ENCODE data around the gene ACBD7. TPM values are rescaled to one million over a fixed set of nuclear protein-coding genes. Genes with fewer than 3 reads are reported as not detected.

Gene ACBD7
- not detected for total RNA-seq
- long read RNA-seq: 0 reads

- intact Hi-C loops (cut with DNase I): no loop called here
- peak; percentile 83 for DNase-seq (ENCODE audit: low spot score)
These were observed at the start of gene ACBD7 for GRCh38 chr10:15088428-15089261. TSS of gene ACBD7 (minus strand) at chr10:15088776. CDS start at chr10:15088728, 48 bp downstream.

- intact Hi-C loops (cut with DNase I): no loop called here
- DNase-seq (ENCODE audit: low spot score): no peak
These were observed 49.1 kb upstream of the ACBD7 start for GRCh38 chr10:15137636-15138035.

GRCh38 chr10:15137036-15137359, 48.4 kb upstream of the ACBD7 start:
- no peak for DNase-seq (ENCODE audit: low spot score)
- intact Hi-C loops (cut with DNase I): no loop called here

- no peak for DNase-seq (ENCODE audit: low spot score)
- intact Hi-C loops (cut with DNase I): no loop called here
These were observed 47.8 kb upstream of the ACBD7 start for GRCh38 chr10:15136129-15137035.

- intact Hi-C loops (cut with DNase I): no loop called here
- no peak for DNase-seq (ENCODE audit: low spot score)
These were observed 42.8 kb upstream of the ACBD7 start for GRCh38 chr10:15131330-15131729.

GRCh38 chr10:15124908-15125307, 36.3 kb upstream of the ACBD7 start:
- DNase-seq (ENCODE audit: low spot score): no peak
- intact Hi-C loops (cut with DNase I): no loop called here

GRCh38 chr10:15124190-15124589, 35.6 kb upstream of the ACBD7 start:
- no peak for DNase-seq (ENCODE audit: low spot score)
- intact Hi-C loops (cut with DNase I): no loop called here

GRCh38 chr10:15123749-15124184, 35.2 kb upstream of the ACBD7 start:
- DNase-seq (ENCODE audit: low spot score): no peak
- intact Hi-C loops (cut with DNase I): no loop called here

GRCh38 chr10:15122477-15123030, 34.0 kb upstream of the ACBD7 start:
- no peak for DNase-seq (ENCODE audit: low spot score)
- intact Hi-C loops (cut with DNase I): no loop called here

GRCh38 chr10:15121707-15122106, 33.1 kb upstream of the ACBD7 start:
- intact Hi-C loops (cut with DNase I): no loop called here
- DNase-seq (ENCODE audit: low spot score): no peak

GRCh38 chr10:15120523-15120922, 31.9 kb upstream of the ACBD7 start:
- intact Hi-C loops (cut with DNase I): no loop called here
- DNase-seq (ENCODE audit: low spot score): no peak

- intact Hi-C loops (cut with DNase I): no loop called here
These were observed 30.0 kb upstream of the ACBD7 start for GRCh38 chr10:15118615-15119014.

GRCh38 chr10:15116225-15116624, 27.6 kb upstream of the ACBD7 start:
- no peak for DNase-seq (ENCODE audit: low spot score)
- intact Hi-C loops (cut with DNase I): no loop called here

More at GRCh38 chr10:15118615-15119014, 30.0 kb upstream of the ACBD7 start:
- DNase-seq (ENCODE audit: low spot score): no peak

GRCh38 chr10:15113766-15114165, 25.2 kb upstream of the ACBD7 start:
- intact Hi-C loops (cut with DNase I): no loop called here
- DNase-seq (ENCODE audit: low spot score): no peak

GRCh38 chr10:15112657-15113056, 24.1 kb upstream of the ACBD7 start:
- DNase-seq (ENCODE audit: low spot score): no peak
- intact Hi-C loops (cut with DNase I): no loop called here

- intact Hi-C loops (cut with DNase I): loop anchor here (5.0 kb wide), 1 partner anchor 609 kb away; no protein-coding TSS in a partner anchor
- no peak for DNase-seq (ENCODE audit: low spot score)
These were observed 17.9 kb upstream of the ACBD7 start for GRCh38 chr10:15106352-15107013.

- intact Hi-C loops (cut with DNase I): no loop called here
- no peak for DNase-seq (ENCODE audit: low spot score)
These were observed 14.9 kb upstream of the ACBD7 start for GRCh38 chr10:15103513-15103912.

- DNase-seq (ENCODE audit: low spot score): no peak
- intact Hi-C loops (cut with DNase I): loop anchor here (5.0 kb wide), 2 partner anchors 148 to 272 kb away; partner anchors contain the start of genes DCLRE1C and FAM171A1
These were observed 11.3 kb upstream of the ACBD7 start for GRCh38 chr10:15099886-15100285.

GRCh38 chr10:15097011-15097812, 8.6 kb upstream of the ACBD7 start, which contains the start of gene RPP38:
TSS of gene RPP38 (plus strand) at chr10:15097355. CDS start at chr10:15103315, 5,960 bp downstream.
- intact Hi-C loops (cut with DNase I): loop anchor here (5.0 kb wide), 2 partner anchors 145 to 275 kb away; partner anchors contain the start of genes DCLRE1C and FAM171A1
- DNase-seq (ENCODE audit: low spot score): peak; percentile 98

All from cardiac septum (tissue), 1 donor.